Muscle of leg (tissue), 11 donors: ENCODE measurements around the gene GDPGP1. TPM values are rescaled to one million over a fixed set of nuclear protein-coding genes. Genes with fewer than 3 reads are reported as not detected.
A peak's percentile ranks its signal among the peaks of the same experiment; 100 is the strongest.
"Not testable (repeated sequence)": the region's sequence is repeated elsewhere in the genome, so short reads cannot be mapped to it uniquely, and the experiment has no call there.

Source experiments
- DNase-seq: peaks from one replicate; pipeline ENCODE4 v3.0.0; 2013
- H3K27ac ChIP-seq: one replicate; pipeline ENCODE4 v1.5.1; 2013; ENCODE audit warnings: mild to moderate bottlenecking, low read length, control low read depth
- H3K27me3 ChIP-seq: one replicate; pipeline ENCODE4 v1.6.1; 2013; ENCODE audit warnings: low read length; ENCODE audit not compliant: control insufficient read depth, insufficient read depth
- H3K36me3 ChIP-seq: one replicate; pipeline ENCODE4 v1.6.1; 2013; ENCODE audit warnings: low read length; ENCODE audit not compliant: control insufficient read depth, insufficient read depth
- H3K4me1 ChIP-seq: one replicate; pipeline ENCODE4 v1.6.1; 2013; ENCODE audit warnings: low read length; ENCODE audit not compliant: control insufficient read depth, insufficient read depth
- H3K4me3 ChIP-seq: one replicate; pipeline ENCODE4 v1.5.1; 2013; ENCODE audit warnings: low read length, control low read depth
- H3K9me3 ChIP-seq: replicated peaks from 2 replicates; pipeline ENCODE4 v1.6.1; 2013; ENCODE audit warnings: low read depth, low read length; ENCODE audit not compliant: control insufficient read depth
- WGBS: methylation state at CpG from one replicate; pipeline ENCODE4 v1.1.5; 2013; ENCODE audit warnings: missing lambda C conversion rate; ENCODE audit not compliant: insufficient coverage; 5-methylcytosine and 5-hydroxymethylcytosine counted together
- polyA plus RNA-seq, 8 donors: library from polyadenylated mRNA; unstranded; fragments of 120-200 nt; gene quantifications; one replicate each; pipeline versions ENCODE4 v1.2.1 to v1.2.3, GENCODE V29; 2013; ENCODE audit warnings: inconsistent platforms in 1 of 8, low replicate concordance in 1 of 8; ENCODE audit not compliant: insufficient read length in 8 of 8, insufficient read depth in 1 of 8
- total RNA-seq: library from RNA; stranded (reverse); fragments of 120-200 nt; gene quantifications from one replicate; pipeline ENCODE4 v1.2.4, GENCODE V29; 2013

Gene GDPGP1
- total and polyA plus RNA-seq, 9 donors = 1.5 to 3.8 (median 2.7) TPM

- not testable (repeated sequence) for H3K9me3 ChIP-seq, H3K36me3 ChIP-seq, H3K27me3 ChIP-seq, DNase-seq, H3K27ac ChIP-seq, H3K4me3 ChIP-seq, H3K4me1 ChIP-seq
- WGBS = 50% methylated on average over 1 of the region's 6 CpGs
Observed at GRCh38 chr15:90260731-90261130, 26.7 kb downstream of the GDPGP1 start.

GRCh38 chr15:90261811-90262210 is 27.8 kb downstream of the GDPGP1 start:
- 85% methylated on average over 5 of the region's 5 CpGs for WGBS
- no peak for DNase-seq
- H3K27me3 ChIP-seq = no peaks in the 10 kb centered on the region
- H3K27ac ChIP-seq = no peak overlapping the region
- no peaks in the 10 kb centered on the region for H3K9me3 ChIP-seq
- no peaks in the 10 kb centered on the region for H3K36me3 ChIP-seq
- H3K4me3 ChIP-seq = no peak overlapping the region
- H3K4me1 ChIP-seq = peaks cover 9% of the 10 kb centered on the region

GRCh38 chr15:90262426-90262825 is 28.4 kb downstream of the GDPGP1 start:
- Histone ChIP-seq H3K36me3 (peaks cover 5% of the 10 kb centered on the region), H3K27ac (no peak overlapping the region), H3K4me3 (no peak overlapping the region), H3K9me3 (no peaks in the 10 kb centered on the region), H3K27me3 (no peaks in the 10 kb centered on the region), H3K4me1 (peaks cover 15% of the 10 kb centered on the region)
- no peak for DNase-seq
- WGBS = 75% methylated on average over 2 of the region's 5 CpGs

GRCh38 chr15:90264671-90265070 is 30.7 kb downstream of the GDPGP1 start:
- peaks cover 17% of the 10 kb centered on the region for H3K4me1 ChIP-seq
- H3K36me3 ChIP-seq = peaks cover 16% of the 10 kb centered on the region
- DNase-seq = no peak
- H3K27ac ChIP-seq = peak overlapping the region; percentile 97
- H3K9me3 ChIP-seq = no peaks in the 10 kb centered on the region
- 46% methylated on average over 3 of the region's 4 CpGs for WGBS
- no peaks in the 10 kb centered on the region for H3K27me3 ChIP-seq
- peak overlapping the region; percentile 96 for H3K4me3 ChIP-seq

GRCh38 chr15:90265271-90266060 is 31.5 kb downstream of the GDPGP1 start, which contains the start of gene NGRN:
NGRN (plus strand) TSS chr15:90265672; CDS start chr15:90265713, 41 bp downstream.
- peaks cover 23% of the 10 kb centered on the region for H3K4me1 ChIP-seq
- under 1% methylated on average over 58 of the region's 59 CpGs for WGBS
- peak; percentile 98 for DNase-seq
- H3K27ac ChIP-seq = peak within 1 kb of the TSS; percentile 97
- no peaks in the 10 kb centered on the region for H3K27me3 ChIP-seq
- H3K9me3 ChIP-seq = no peaks in the 10 kb centered on the region
- peaks cover 23% of the 10 kb centered on the region for H3K36me3 ChIP-seq
- peak within 1 kb of the TSS; percentile 96 for H3K4me3 ChIP-seq

GRCh38 chr15:90266061-90266431 is 32.0 kb downstream of the GDPGP1 start:
- peaks cover 27% of the 10 kb centered on the region for H3K4me1 ChIP-seq
- H3K27me3 ChIP-seq = no peaks in the 10 kb centered on the region
- H3K4me3 ChIP-seq = peak overlapping the region; percentile 96
- no peak for DNase-seq
- 0% methylated on average over 10 of the region's 16 CpGs for WGBS
- H3K27ac ChIP-seq = peak overlapping the region; percentile 97
- H3K9me3 ChIP-seq = no peaks in the 10 kb centered on the region
- peaks cover 29% of the 10 kb centered on the region for H3K36me3 ChIP-seq

- H3K9me3 ChIP-seq = no peaks in the 10 kb centered on the region
- no CpG with 5 or more reads among the region's 15 CpGs for WGBS
- H3K27me3 ChIP-seq = no peaks in the 10 kb centered on the region
- H3K36me3 ChIP-seq = peaks cover 33% of the 10 kb centered on the region
- H3K4me1 ChIP-seq = peaks cover 30% of the 10 kb centered on the region
- H3K4me3 ChIP-seq = peak overlapping the region; percentile 96
- peak; percentile 32 for DNase-seq
- H3K27ac ChIP-seq = peak overlapping the region; percentile 97
Observed at GRCh38 chr15:90266485-90266884, 32.5 kb downstream of the GDPGP1 start.

GRCh38 chr15:90268415-90268814 is 34.4 kb downstream of the GDPGP1 start:
- H3K4me1 ChIP-seq = peaks cover 34% of the 10 kb centered on the region
- H3K27me3 ChIP-seq = no peaks in the 10 kb centered on the region
- H3K27ac ChIP-seq = no peak overlapping the region
- H3K9me3 ChIP-seq = no peaks in the 10 kb centered on the region
- no peak for DNase-seq
- WGBS = no CpG with 5 or more reads among the region's 1 CpG
- no peak overlapping the region for H3K4me3 ChIP-seq
- peaks cover 50% of the 10 kb centered on the region for H3K36me3 ChIP-seq

- H3K27me3 ChIP-seq = no peaks in the 10 kb centered on the region
- WGBS = 93% methylated on average over 5 of the region's 10 CpGs
- no peak overlapping the region for H3K4me3 ChIP-seq
- H3K36me3 ChIP-seq = peaks cover 62% of the 10 kb centered on the region
- peak; percentile 30 for DNase-seq
- H3K9me3 ChIP-seq = no peaks in the 10 kb centered on the region
- peaks cover 29% of the 10 kb centered on the region for H3K4me1 ChIP-seq
- peak overlapping the region; percentile 42 for H3K27ac ChIP-seq
Observed at GRCh38 chr15:90270502-90271150, 36.6 kb downstream of the GDPGP1 start.

- H3K36me3 ChIP-seq = peaks cover 62% of the 10 kb centered on the region
- H3K27ac ChIP-seq = no peak overlapping the region
- DNase-seq = no peak
- H3K4me3 ChIP-seq = no peak overlapping the region
- no peaks in the 10 kb centered on the region for H3K9me3 ChIP-seq
- 53% methylated on average over 5 of the region's 7 CpGs for WGBS
- no peaks in the 10 kb centered on the region for H3K27me3 ChIP-seq
- peaks cover 27% of the 10 kb centered on the region for H3K4me1 ChIP-seq
Observed at GRCh38 chr15:90271459-90272166, 37.6 kb downstream of the GDPGP1 start.
